Glutamatergic neuron (in vitro differentiated cells): ENCODE data around the gene CRHR1. TPM values are rescaled to one million over a fixed set of nuclear protein-coding genes. Genes with fewer than 3 reads are reported as not detected.

Source experiments
- DNase-seq: peaks from one replicate; pipeline ENCODE4 v3.0.0; 2022
- H3K27ac Mint-ChIP-seq: one replicate; pipeline ENCODE4 v1.8.0; 2020; ENCODE audit warnings: mild to moderate bottlenecking, mixed read lengths, inconsistent platforms; ENCODE audit not compliant: unreplicated experiment
- H3K27me3 Mint-ChIP-seq: one replicate; pipeline ENCODE4 v1.8.0; 2020; ENCODE audit warnings: mild to moderate bottlenecking, moderate library complexity, mixed read lengths, inconsistent platforms; ENCODE audit not compliant: unreplicated experiment
- H3K36me3 Mint-ChIP-seq: one replicate; pipeline ENCODE4 v1.8.0; 2020; ENCODE audit warnings: mild to moderate bottlenecking, mixed read lengths, inconsistent platforms; ENCODE audit not compliant: unreplicated experiment
- H3K4me1 Mint-ChIP-seq: one replicate; pipeline ENCODE4 v1.8.0; 2020; ENCODE audit warnings: mild to moderate bottlenecking, low read depth, mixed read lengths, inconsistent platforms; ENCODE audit not compliant: unreplicated experiment
- H3K4me3 Mint-ChIP-seq: one replicate; pipeline ENCODE4 v1.8.0; 2020; ENCODE audit warnings: mild to moderate bottlenecking, mixed read lengths, inconsistent platforms; ENCODE audit not compliant: unreplicated experiment
- H3K9me3 Mint-ChIP-seq: one replicate; pipeline ENCODE4 v1.8.0; 2020; ENCODE audit warnings: mild to moderate bottlenecking, moderate library complexity, mixed read lengths, inconsistent platforms; ENCODE audit not compliant: unreplicated experiment
- CTCF ChIP-seq: fragments of 200-600 bp; sonication (generic); IDR thresholded peaks from one replicate; pipeline ENCODE4 v1.5.0; 2021; ENCODE audit not compliant: partially characterized antibody, unreplicated experiment
- total RNA-seq: library from RNA; stranded (reverse); fragmentation: NEBNext Ultra II Directional; extraction: Animal tissue kit (Norgen Biotek cat#: 25700); gene quantifications from one replicate; pipeline ENCODE4 v1.2.1, GENCODE V29; 2021; ENCODE audit not compliant: unreplicated experiment

CRHR1 gene
- total RNA-seq, 1 donor from 2014 or later = 0.71 TPM

GRCh38 chr17:45825792-45826191 lies 41.7 kb downstream of the CRHR1 start:
- Mint-ChIP-seq H3K27me3 (peaks cover 5% of the 10 kb centered on the region), H3K4me3 (no peak overlapping the region), H3K27ac (no peak overlapping the region), H3K9me3 (peaks cover 4% of the 10 kb centered on the region), H3K36me3 (peaks cover 1% of the 10 kb centered on the region), H3K4me1 (peaks cover under 1% of the 10 kb centered on the region)
- TF ChIP-seq CTCF = no peak
- DNase-seq = no peak

DNA sequence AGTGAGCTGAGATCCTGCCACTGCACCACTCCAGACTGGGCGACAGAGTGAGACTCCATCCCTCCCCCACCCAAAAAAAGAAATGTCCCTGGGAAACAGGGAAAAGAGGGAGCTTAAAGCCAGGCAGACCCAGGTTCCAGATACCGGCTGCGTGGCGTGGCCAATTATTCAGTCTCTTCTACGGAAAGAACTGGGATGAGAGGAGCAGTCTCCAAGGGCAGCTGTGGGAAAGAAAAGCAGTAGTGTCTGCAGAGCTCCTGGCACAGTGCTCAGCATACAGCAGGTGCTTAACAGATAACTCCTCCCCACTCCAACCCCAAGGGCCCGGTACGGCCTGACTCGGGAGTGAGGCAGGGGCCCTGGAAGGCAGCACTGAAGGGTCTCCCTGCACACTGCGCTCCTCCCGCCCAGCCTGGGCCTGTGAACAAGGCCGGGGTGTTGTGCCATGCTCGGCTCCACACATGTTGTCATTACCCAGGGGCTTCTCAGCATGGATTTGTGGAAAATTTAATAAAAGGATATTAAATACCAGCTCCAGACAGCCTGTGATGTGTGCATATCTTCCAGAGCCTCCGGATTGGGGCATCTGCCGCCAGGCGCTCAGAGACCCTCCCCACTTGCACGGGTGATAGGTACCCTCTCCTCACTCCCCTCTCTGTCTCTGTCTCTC lies 42.9 kb downstream of the CRHR1 start:
- no peak for DNase-seq
- H3K9me3 Mint-ChIP-seq = peaks cover 4% of the 10 kb centered on the region
- H3K4me3 Mint-ChIP-seq = no peak overlapping the region
- no peak overlapping the region for H3K27ac Mint-ChIP-seq
- no peaks in the 10 kb centered on the region for H3K4me1 Mint-ChIP-seq
- H3K36me3 Mint-ChIP-seq = no peaks in the 10 kb centered on the region
- no peak for TF ChIP-seq CTCF
- H3K27me3 Mint-ChIP-seq = peaks cover 5% of the 10 kb centered on the region

DNA sequence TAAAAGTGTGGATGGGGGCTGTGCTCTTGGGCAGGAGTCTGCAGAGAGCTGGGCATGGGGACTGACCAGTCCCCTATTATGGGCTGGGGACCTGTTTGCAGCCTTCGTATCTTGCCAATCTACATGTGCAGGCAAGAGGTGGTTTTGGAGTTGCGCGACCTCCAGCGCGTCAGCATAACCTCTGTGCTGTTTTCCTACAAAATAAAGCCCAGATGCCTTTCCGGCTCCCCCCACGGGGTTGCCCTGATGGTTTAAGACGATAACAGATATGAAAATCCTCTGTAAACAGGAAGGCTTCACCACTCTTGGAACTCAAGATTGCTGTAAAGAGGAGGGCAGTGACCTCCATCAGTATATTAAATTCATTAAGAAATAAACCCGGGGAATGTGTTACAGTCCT lies 44.1 kb downstream of the CRHR1 start:
- TF ChIP-seq CTCF = no peak
- Mint-ChIP-seq H3K4me3 (no peak overlapping the region), H3K4me1 (no peaks in the 10 kb centered on the region), H3K36me3 (no peaks in the 10 kb centered on the region), H3K9me3 (peaks cover 4% of the 10 kb centered on the region), H3K27ac (no peak overlapping the region), H3K27me3 (peaks cover 5% of the 10 kb centered on the region)
- DNase-seq = no peak

DNA sequence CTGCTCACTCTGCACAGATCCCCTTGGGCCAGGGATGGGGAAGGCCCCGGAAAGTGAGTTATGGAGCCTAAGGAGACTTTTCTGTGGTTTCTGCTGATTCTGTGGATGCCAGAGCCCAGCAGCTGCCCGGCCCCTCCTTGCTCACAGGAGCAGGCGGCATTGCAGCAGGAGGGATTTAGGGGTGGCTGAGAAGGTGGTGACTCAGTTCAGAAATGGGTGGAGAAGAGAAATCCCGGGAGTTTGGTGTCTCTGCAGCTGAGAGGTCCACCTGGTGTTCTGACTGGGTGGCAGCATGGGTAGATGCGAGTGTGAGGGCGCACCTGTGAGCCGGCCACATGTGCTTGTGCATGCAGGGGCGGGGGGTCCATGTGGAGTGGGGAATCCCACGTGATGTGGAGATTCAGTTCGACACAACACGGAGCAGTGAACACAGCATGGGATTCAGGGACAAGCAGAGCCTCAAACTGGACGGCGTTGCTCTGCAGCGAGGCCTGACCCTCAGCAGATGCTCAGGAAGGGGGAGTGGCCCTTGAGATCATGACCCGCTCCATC lies 44.5 kb downstream of the CRHR1 start:
- TF ChIP-seq CTCF = no peak
- peaks cover 4% of the 10 kb centered on the region for H3K27me3 Mint-ChIP-seq
- no peak overlapping the region for H3K27ac Mint-ChIP-seq
- no peak for DNase-seq
- H3K4me1 Mint-ChIP-seq = no peaks in the 10 kb centered on the region
- H3K9me3 Mint-ChIP-seq = peaks cover 4% of the 10 kb centered on the region
- no peak overlapping the region for H3K4me3 Mint-ChIP-seq
- no peaks in the 10 kb centered on the region for H3K36me3 Mint-ChIP-seq

- H3K9me3 Mint-ChIP-seq = peaks cover 3% of the 10 kb centered on the region
- no peaks in the 10 kb centered on the region for H3K4me1 Mint-ChIP-seq
- no peak overlapping the region for H3K4me3 Mint-ChIP-seq
- no peak for DNase-seq
- no peak overlapping the region for H3K27ac Mint-ChIP-seq
- H3K27me3 Mint-ChIP-seq = peaks cover 4% of the 10 kb centered on the region
- TF ChIP-seq CTCF = no peak
- no peaks in the 10 kb centered on the region for H3K36me3 Mint-ChIP-seq
Observed at GRCh38 chr17:45833920-45834319, 49.8 kb downstream of the CRHR1 start.
